ENCODE results near the gene STARD5. TPM values are rescaled to one million over a fixed set of nuclear protein-coding genes. Genes with fewer than 3 reads are reported as not detected.

The STARD5 gene
- total RNA-seq, 1 donor from 2014 or later: 8.5 TPM

GRCh38 chr15:81311752-81312464 lies 12.0 kb downstream of the STARD5 start:
- Mint-ChIP-seq H3K27ac (no peak overlapping the region), H3K36me3 (no peaks in the 10 kb centered on the region), H3K27me3 (ENCODE audit: insufficient read depth, low read depth) (peaks cover 6% of the 10 kb centered on the region), H3K4me3 (no peak overlapping the region), H3K9me3 (no peaks in the 10 kb centered on the region), H3K4me1 (peaks cover 6% of the 10 kb centered on the region)
- no peaks in the 10 kb centered on the region for H3K27me3 ChIP-seq
- no peak overlapping the region for H3K4me3 ChIP-seq
- no peak overlapping the region for H3K27ac ChIP-seq
- no peaks in the 10 kb centered on the region for H3K9me3 ChIP-seq (ENCODE audit: low read depth)
- H4K20me1 ChIP-seq (ENCODE audit: low read depth): no peaks in the 10 kb centered on the region
- H2AFZ ChIP-seq (replicated peaks): no peak overlapping the region
- H3K9ac ChIP-seq: no peak overlapping the region
- DNase-seq (ENCODE audit: low spot score): no peak
- H3K4me2 ChIP-seq: no peak overlapping the region
- no peaks in the 10 kb centered on the region for H3K79me2 ChIP-seq (ENCODE audit: low read depth)
- H3K4me1 ChIP-seq: no peaks in the 10 kb centered on the region
- no peak for TF ChIP-seq EZH2phosphoT487 (IDR thresholded peaks at IDR 0.05)
- TF ChIP-seq EZH2 (IDR thresholded peaks at IDR 0.05): no peak
- no peak for TF ChIP-seq CTCF (IDR thresholded peaks at IDR 0.05)
- no peaks in the 10 kb centered on the region for H3F3A ChIP-seq (ENCODE audit: low read depth)
- H3K36me3 ChIP-seq: no peaks in the 10 kb centered on the region

DNA sequence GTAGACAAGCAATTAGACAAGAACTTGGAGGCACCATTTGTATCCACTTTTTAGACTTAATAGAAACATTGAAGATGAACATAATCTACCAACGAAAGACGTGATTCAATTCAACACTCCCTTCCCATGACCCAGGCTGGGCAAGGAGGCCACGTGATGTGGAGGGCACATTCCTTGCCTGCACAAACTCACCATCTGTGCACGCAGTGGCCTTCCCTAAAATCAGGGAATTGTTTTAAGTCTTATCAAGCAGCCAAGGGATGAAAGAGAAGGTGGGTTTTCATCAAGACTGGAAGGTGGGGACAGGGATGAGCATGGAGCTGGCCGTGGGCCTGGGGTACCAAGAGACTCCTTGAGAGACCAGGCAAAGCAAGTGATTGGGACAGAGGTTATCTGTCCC lies 13.5 kb downstream of the STARD5 start:
- no peaks in the 10 kb centered on the region for H3K9me3 Mint-ChIP-seq
- TF ChIP-seq CTCF (IDR thresholded peaks at IDR 0.05) (no peak), EZH2phosphoT487 (IDR thresholded peaks at IDR 0.05) (no peak), EZH2 (IDR thresholded peaks at IDR 0.05) (no peak)

DNA sequence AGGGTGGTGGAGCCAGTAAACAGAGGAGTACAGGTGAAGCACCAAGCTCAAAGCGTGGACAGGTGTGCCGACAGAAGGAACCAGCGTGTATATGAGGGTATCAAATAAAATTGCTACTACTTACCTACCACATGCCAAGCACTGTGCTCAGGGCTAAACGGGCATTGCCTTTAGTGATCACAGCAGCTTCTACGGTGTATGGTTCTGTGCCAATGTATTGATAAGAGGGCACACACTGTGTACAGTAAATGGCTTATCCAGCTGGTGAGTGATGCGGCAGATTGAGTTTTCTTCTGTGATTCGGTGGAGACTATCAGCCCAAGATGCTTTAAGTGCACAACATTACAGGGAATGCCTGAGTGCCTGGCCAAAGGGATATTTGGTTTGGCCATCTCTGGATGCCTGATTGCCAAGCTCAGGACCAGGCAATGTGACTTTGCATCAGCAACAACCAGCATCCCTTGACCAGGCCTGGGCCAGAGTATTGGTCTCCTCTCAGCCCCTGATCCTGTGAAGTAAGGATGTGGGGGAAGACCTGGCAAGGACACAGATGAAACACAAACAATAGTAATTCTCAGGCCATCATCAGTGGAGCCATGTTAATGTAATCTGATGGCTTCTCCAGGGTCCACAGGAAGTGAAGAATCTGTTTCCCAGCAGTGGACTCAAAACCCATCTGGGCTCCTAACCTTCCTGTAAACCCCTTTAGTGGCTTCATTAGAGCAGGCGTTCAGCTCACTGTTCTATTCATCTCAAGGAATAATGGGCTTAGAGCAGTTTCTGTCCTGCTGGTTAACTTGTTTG lies 14.1 kb downstream of the STARD5 start:
- Histone ChIP-seq H3K4me3 (no peak overlapping the region), H3K9me3 (ENCODE audit: low read depth) (no peaks in the 10 kb centered on the region), H3K27me3 (no peaks in the 10 kb centered on the region), H3K9ac (no peak overlapping the region), H3K4me1 (peaks cover under 1% of the 10 kb centered on the region), H2AFZ (replicated peaks) (no peak overlapping the region), H4K20me1 (ENCODE audit: low read depth) (no peaks in the 10 kb centered on the region), H3F3A (ENCODE audit: low read depth) (no peaks in the 10 kb centered on the region), H3K79me2 (ENCODE audit: low read depth) (no peaks in the 10 kb centered on the region), H3K36me3 (no peaks in the 10 kb centered on the region), H3K4me2 (no peak overlapping the region), H3K27ac (no peak overlapping the region)
- TF ChIP-seq EZH2phosphoT487 (IDR thresholded peaks at IDR 0.05) (no peak), CTCF (IDR thresholded peaks at IDR 0.05) (no peak), EZH2 (IDR thresholded peaks at IDR 0.05) (no peak)
- DNase-seq (ENCODE audit: low spot score): no peak
- Mint-ChIP-seq H3K36me3 (no peaks in the 10 kb centered on the region), H3K9me3 (no peaks in the 10 kb centered on the region), H3K4me1 (peaks cover 6% of the 10 kb centered on the region), H3K27ac (no peak overlapping the region), H3K27me3 (ENCODE audit: insufficient read depth, low read depth) (peaks cover 9% of the 10 kb centered on the region), H3K4me3 (no peak overlapping the region)

More for the DNA sequence above, 13.5 kb downstream of the STARD5 start:
- H3K27me3 ChIP-seq: no peaks in the 10 kb centered on the region
- Mint-ChIP-seq H3K4me3 (no peak overlapping the region), H3K27ac (peak overlapping the region; percentile 63), H3K4me1 (peaks cover 6% of the 10 kb centered on the region), H3K27me3 (ENCODE audit: insufficient read depth, low read depth) (peaks cover 9% of the 10 kb centered on the region), H3K36me3 (no peaks in the 10 kb centered on the region)
- H3K36me3 ChIP-seq: no peaks in the 10 kb centered on the region
- no peak overlapping the region for H2AFZ ChIP-seq (replicated peaks)
- no peak for DNase-seq (ENCODE audit: low spot score)
- H3K9me3 ChIP-seq (ENCODE audit: low read depth): no peaks in the 10 kb centered on the region
- no peaks in the 10 kb centered on the region for H3K79me2 ChIP-seq (ENCODE audit: low read depth)
- H3K4me1 ChIP-seq: no peaks in the 10 kb centered on the region
- H3K27ac ChIP-seq: no peak overlapping the region
- H4K20me1 ChIP-seq (ENCODE audit: low read depth): no peaks in the 10 kb centered on the region
- no peak overlapping the region for H3K9ac ChIP-seq
- no peak overlapping the region for H3K4me2 ChIP-seq
- H3F3A ChIP-seq (ENCODE audit: low read depth): no peaks in the 10 kb centered on the region
- H3K4me3 ChIP-seq: no peak overlapping the region
